HuH-7.5 (cell line): ENCODE results near the gene UFSP1.
"Not testable (repeated sequence)": the region's sequence is repeated elsewhere in the genome, so short reads cannot be mapped to it uniquely, and the experiment has no call there.

Source experiments
- DNase-seq: peaks from one replicate; pipeline ENCODE4 v3.0.0; 2011; ENCODE audit warnings: low spot score

UFSP1 gene

DNA sequence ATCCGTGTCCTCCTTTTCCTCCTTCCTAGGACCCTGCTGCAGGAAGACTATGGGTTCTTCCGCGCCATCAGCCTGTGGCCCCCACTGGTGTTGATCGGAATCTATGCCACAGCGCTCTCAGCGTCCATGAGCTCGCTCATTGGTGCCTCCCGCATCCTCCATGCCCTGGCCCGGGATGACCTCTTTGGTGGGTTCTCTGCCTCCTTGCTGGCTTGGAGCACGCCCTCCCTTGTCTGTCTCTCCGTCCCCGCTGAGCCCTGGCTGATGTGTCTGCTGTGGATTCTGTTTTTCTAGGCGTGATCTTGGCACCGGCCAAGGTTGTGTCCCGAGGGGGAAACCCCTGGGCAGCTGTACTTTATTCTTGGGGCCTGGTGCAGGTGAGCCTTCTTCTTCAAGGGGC, 29.7 kb downstream of the UFSP1 start:
- DNase-seq, result no peak

DNA sequence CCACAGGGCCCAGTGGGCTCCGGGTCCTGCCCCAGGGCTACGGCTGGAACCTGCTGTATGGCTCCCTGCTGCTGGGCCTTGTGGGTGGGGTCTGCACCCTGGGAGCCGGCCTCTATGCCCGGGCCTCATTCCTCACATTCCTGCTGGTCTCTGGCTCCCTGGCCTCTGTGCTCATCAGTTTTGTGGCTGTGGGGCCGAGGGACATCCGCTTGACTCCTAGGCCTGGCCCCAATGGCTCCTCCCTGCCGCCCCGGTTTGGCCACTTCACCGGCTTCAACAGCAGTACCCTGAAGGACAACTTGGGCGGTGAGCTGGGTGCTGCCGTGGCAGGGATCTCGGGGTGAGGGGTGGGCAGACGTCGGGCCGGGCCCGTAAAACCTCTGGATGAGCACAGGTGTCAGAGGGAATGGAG, 32.6 kb downstream of the UFSP1 start:
- no peak for DNase-seq

GRCh38 chr7:100855515-100855914, 34.0 kb downstream of the UFSP1 start:
- DNase-seq, result no peak

GRCh38 chr7:100854899-100855298, 34.6 kb downstream of the UFSP1 start:
- DNase-seq, result not testable (repeated sequence)

- no peak for DNase-seq
These were observed 35.2 kb downstream of the UFSP1 start for GRCh38 chr7:100854146-100854895.

GRCh38 chr7:100852048-100852872, 37.3 kb downstream of the UFSP1 start, which contains the start of gene SLC12A9:
SLC12A9 (plus strand) TSS chr7:100852713; CDS start chr7:100854198, 1,485 bp downstream.
- DNase-seq, result peak; percentile 97

DNA sequence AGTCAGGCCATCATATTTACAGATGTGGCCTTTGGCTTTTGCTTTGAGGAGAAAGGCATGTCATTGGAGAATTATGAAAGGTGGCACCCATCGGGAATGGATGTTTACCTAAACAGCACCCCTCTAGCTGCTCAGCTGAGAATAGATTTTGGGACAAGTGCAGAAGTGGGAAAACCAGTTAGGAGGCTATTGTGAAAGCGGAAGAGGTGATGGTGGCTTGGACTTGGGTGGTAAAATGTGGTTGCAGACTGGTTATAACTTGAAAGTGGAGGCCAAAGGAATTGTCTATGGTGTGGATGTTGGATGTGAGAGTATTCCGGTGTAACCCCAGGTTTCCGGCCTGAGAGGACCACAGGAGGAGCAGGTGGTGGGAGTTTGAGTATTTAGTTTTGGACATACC, 42.2 kb downstream of the UFSP1 start:
- DNase-seq, result no peak

DNA sequence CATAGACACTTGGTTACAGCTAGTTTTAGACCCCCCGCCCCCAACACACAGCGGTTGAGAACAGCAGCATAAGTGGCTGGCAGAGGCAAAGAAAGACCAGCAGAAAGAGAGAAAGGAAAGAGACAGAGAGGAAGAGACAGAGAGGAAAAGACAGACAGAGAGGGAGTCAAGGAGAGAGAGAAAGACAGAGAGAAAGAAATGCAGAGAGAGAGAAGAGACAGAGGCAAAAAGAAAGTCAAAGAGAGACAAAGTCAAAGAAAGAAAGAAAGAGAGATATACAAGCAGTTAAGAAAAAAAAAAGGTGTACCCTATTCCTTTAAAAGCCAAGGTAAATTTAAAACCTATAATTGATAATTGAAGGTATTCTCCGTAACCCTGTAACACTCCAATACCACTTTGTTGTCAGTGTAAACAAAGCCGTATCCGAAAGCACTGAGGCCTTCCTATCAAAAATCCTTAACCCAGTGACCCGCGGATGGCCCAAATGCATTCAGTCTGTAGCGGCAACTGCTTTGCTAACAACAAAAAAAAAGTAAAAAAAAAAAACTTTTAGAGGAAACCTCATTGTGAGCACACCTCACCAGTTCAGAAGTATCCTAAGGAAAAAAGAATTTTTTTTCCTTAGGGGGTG, 48.9 kb downstream of the UFSP1 start:
- no peak for DNase-seq

DNA sequence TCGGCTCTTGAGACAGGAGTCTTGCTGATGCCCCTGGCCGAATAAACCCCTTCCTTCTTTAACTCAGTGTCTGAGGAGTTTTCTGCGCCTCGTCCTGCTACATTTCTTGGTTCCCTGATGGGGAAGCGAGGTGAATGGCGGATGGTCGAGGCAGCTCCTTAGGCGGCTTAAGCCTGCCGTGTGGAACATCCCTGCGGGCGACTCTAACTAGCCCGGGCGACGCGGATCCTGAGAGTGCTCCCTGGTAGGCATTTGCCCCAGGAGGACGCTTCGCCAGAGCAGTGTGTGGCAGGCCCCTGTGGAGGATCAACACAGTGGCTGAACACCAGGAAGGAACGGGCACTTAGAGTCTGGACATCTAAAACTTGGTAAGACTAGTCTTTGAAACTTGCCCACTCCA, 50.2 kb downstream of the UFSP1 start:
- no peak for DNase-seq
